ENCODE data around the gene KPNA4. TPM values are rescaled to one million over a fixed set of nuclear protein-coding genes. Genes with fewer than 3 reads are reported as not detected.

KPNA4 gene
- polyA plus RNA-seq, 1 experiment, result 28.4 TPM

- H3K9me3 ChIP-seq (ENCODE audit: control insufficient read depth, insufficient read depth, low read length), result no peaks in the 10 kb centered on the region
- no peaks in the 10 kb centered on the region for H3K27me3 ChIP-seq (ENCODE audit: control insufficient read depth, insufficient read depth, low read length)
- no peak overlapping the region for H3K4me3 ChIP-seq (ENCODE audit: low read depth, low read length)
- ChIA-PET CTCF (interaction anchor here (0.8 to 3.0 kb wide), 16 partner anchors 8 to 454 kb away, joined by 3 to 21 read pairs (median 3); partner anchors contain the start of gene TRIM59), POLR2A (interaction anchor here (0.6 kb wide), 2 partner anchors 8 to 48 kb away, joined by 3 to 5 read pairs; no protein-coding TSS in a partner anchor)
- peak; percentile 54 for TF ChIP-seq CTCF (IDR thresholded peaks at IDR 0.05; ENCODE audit: low read depth, low read length)
- no peak for DNase-seq (ENCODE audit: low read depth, low spot score)
- no peak overlapping the region for H3K27ac ChIP-seq (ENCODE audit: low read depth, low read length)
Measured at GRCh38 chr3:160486459-160486869, 78.9 kb downstream of the KPNA4 start.

- H3K4me3 ChIP-seq (ENCODE audit: low read depth, low read length), result no peak overlapping the region
- no peak for TF ChIP-seq CTCF (IDR thresholded peaks at IDR 0.05; ENCODE audit: low read depth, low read length)
- no peaks in the 10 kb centered on the region for H3K9me3 ChIP-seq (ENCODE audit: control insufficient read depth, insufficient read depth, low read length)
- CTCF ChIA-PET, result no interaction called here
- no peaks in the 10 kb centered on the region for H3K27me3 ChIP-seq (ENCODE audit: control insufficient read depth, insufficient read depth, low read length)
- no peak for DNase-seq (ENCODE audit: low read depth, low spot score)
- no peak overlapping the region for H3K27ac ChIP-seq (ENCODE audit: low read depth, low read length)
- POLR2A ChIA-PET, result interaction anchor here (0.6 kb wide), 1 partner anchor 64 kb away, joined by 3 read pairs; no protein-coding TSS in a partner anchor
Measured at GRCh38 chr3:160482796-160483195, 82.6 kb downstream of the KPNA4 start.

DNA sequence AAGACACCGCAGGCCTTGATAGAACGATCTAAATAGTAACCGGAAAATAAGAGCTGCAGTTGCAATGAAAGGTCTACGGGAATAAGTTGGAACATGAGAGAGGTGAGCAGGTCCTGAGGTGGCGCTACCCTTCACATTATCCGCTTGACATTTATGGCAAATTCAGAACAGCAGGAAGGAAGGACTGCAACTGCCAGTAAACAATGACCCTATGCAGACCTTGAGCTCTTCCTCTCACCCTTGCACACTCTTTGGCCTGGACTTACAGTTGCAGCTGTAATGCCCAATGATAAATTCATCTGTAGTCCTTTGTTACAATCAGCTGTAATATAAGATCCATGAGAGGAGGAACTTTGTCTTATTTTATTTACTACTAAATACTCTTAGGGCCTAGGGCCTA, 83.5 kb downstream of the KPNA4 start:
- CTCF ChIA-PET, result interaction anchor here (1.0 kb wide), 1 partner anchor 90 kb away, joined by 4 read pairs; no protein-coding TSS in a partner anchor
- TF ChIP-seq CTCF (IDR thresholded peaks at IDR 0.05; ENCODE audit: low read depth, low read length), result no peak
- DNase-seq (ENCODE audit: low read depth, low spot score), result no peak
- Histone ChIP-seq H3K9me3 (ENCODE audit: control insufficient read depth, insufficient read depth, low read length) (no peaks in the 10 kb centered on the region), H3K27me3 (ENCODE audit: control insufficient read depth, insufficient read depth, low read length) (no peaks in the 10 kb centered on the region), H3K4me3 (ENCODE audit: low read depth, low read length) (no peak overlapping the region), H3K27ac (ENCODE audit: low read depth, low read length) (no peak overlapping the region)
- POLR2A ChIA-PET, result no interaction called here

DNA sequence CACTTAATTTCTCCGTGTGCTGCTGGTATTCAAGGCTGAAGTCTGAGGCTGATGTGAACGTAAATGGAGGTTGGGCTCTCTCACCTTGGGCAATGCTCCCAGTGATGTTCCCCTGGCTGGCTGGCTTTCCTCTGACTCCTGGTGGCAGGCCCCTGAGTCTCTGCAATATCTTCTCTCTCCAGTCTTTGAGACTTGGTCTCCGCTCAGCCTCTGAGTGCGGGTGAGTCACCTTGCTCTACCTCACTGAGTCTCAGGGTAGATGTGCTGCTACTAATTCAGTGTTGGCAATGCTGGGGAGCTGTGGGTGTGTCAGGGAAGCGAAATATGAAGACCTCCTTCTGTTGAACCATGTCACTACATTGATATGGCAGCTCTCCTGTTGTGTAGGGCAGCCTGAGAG, 84.4 kb downstream of the KPNA4 start:
- Histone ChIP-seq H3K4me3 (ENCODE audit: low read depth, low read length) (no peak overlapping the region), H3K9me3 (ENCODE audit: control insufficient read depth, insufficient read depth, low read length) (no peaks in the 10 kb centered on the region), H3K27ac (ENCODE audit: low read depth, low read length) (no peak overlapping the region), H3K27me3 (ENCODE audit: control insufficient read depth, insufficient read depth, low read length) (no peaks in the 10 kb centered on the region)
- TF ChIP-seq CTCF (IDR thresholded peaks at IDR 0.05; ENCODE audit: low read depth, low read length), result no peak
- no peak for DNase-seq (ENCODE audit: low read depth, low spot score)
- ChIA-PET CTCF (no interaction called here), POLR2A (no interaction called here)

- ChIA-PET POLR2A (no interaction called here), CTCF (no interaction called here)
- Histone ChIP-seq H3K9me3 (ENCODE audit: control insufficient read depth, insufficient read depth, low read length) (no peaks in the 10 kb centered on the region), H3K27me3 (ENCODE audit: control insufficient read depth, insufficient read depth, low read length) (no peaks in the 10 kb centered on the region), H3K4me3 (ENCODE audit: low read depth, low read length) (no peak overlapping the region), H3K27ac (ENCODE audit: low read depth, low read length) (peak overlapping the region; percentile 12)
- no peak for TF ChIP-seq CTCF (IDR thresholded peaks at IDR 0.05; ENCODE audit: low read depth, low read length)
- DNase-seq (ENCODE audit: low read depth, low spot score), result no peak
Measured at GRCh38 chr3:160479376-160479775, 86.0 kb downstream of the KPNA4 start.

Measured in AG04450 (cell line).